Sciatic nerve (tissue), 2 donors: ENCODE results near the gene DZIP3. TPM values are rescaled to one million over a fixed set of nuclear protein-coding genes. Genes with fewer than 3 reads are reported as not detected.
A peak's percentile ranks its signal among the peaks of the same experiment; 100 is the strongest.

Experiments used
- ATAC-seq: fragments of 200-7000 bp; cut with Tn5 transposase; one replicate; pipeline ENCODE4 v1.9.1; 2020; ENCODE audit warnings: mild to moderate bottlenecking, moderate library complexity
- DNase-seq: peaks from one replicate; pipeline ENCODE4 v3.0.0-alpha.2; 2020; ENCODE audit warnings: low spot score
- intact Hi-C: fragments of 100-400 bp; cut with DNase I; formaldehyde crosslinking; loops from one replicate; pipeline ENCODE4 v1.14.2; 2022
- total RNA-seq: library from RNA; stranded (reverse); fragmentation: NEBNext Ultra II Directional; extraction: Animal tissue kit (Norgen Biotek cat#: 25700); gene quantifications from one replicate; pipeline ENCODE4 v1.2.1, GENCODE V29; 2021
- donor health status: DM: no; HTN: no; CAD: no.
- donor health status: DM: no; HTN: no; CAD: no.

The DZIP3 gene, protein sequence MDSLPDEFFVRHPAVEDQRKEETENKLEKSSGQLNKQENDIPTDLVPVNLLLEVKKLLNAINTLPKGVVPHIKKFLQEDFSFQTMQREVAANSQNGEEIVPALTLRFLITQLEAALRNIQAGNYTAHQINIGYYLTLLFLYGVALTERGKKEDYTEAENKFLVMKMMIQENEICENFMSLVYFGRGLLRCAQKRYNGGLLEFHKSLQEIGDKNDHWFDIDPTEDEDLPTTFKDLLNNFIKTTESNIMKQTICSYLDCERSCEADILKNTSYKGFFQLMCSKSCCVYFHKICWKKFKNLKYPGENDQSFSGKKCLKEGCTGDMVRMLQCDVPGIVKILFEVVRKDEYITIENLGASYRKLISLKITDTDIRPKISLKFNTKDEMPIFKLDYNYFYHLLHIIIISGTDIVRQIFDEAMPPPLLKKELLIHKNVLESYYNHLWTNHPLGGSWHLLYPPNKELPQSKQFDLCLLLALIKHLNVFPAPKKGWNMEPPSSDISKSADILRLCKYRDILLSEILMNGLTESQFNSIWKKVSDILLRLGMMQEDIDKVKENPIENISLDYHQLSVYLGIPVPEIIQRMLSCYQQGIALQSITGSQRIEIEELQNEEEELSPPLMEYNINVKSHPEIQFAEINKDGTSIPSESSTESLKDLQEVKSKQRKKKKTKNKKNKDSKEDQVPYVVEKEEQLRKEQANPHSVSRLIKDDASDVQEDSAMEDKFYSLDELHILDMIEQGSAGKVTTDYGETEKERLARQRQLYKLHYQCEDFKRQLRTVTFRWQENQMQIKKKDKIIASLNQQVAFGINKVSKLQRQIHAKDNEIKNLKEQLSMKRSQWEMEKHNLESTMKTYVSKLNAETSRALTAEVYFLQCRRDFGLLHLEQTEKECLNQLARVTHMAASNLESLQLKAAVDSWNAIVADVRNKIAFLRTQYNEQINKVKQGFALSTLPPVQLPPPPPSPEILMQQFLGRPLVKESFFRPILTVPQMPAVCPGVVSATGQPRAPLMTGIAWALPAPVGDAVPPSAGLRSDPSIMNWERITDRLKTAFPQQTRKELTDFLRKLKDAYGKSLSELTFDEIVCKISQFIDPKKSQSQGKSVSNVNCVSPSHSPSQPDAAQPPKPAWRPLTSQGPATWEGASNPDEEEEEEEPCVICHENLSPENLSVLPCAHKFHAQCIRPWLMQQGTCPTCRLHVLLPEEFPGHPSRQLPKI
- total RNA-seq, result 19.8 TPM

DNA sequence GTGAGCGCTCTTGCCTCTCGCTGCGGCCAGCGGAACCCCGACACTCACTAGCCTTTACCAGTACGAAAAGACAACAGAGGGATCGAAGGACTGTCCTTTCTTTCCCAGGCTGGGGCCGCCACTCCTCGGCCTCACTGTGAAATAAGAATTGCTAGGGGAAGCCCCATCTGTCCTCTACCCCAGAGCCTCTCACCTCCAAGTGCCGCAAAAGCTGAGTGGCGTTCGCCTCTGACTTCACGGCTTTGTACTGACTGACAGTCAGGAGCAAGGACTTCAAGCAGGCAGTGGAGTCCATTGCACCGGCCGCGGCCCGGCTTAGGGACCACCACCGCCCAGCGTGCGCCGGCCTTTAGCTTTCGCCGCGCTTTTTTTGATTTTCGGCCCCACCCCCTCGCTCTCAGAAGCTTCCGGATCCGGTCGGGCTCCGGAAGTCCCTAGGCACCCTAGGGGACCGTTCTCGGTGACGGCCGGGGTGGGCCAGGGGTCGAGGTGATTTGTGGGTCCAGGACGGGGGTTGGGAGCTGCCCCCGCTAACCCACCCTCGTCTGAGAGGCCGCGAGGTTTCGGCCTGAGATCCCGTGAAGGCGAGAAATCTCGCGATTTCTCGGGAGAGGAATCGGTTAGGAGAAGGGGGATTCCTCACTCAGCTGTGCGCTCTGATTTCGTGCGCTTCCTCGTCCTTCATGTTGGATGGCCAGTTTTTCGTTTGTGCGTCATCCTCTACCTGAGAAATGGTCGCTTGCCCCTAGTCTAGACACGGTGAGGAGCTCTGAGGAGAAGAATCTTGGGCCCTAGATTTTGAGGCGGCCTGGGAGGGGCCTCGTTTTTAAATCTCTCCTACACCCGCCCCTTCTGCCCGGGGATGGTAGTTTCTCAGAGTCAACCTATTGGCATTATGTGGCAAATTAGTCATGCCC is at the start of gene DZIP3, which contains the start of gene CIP2A:
Gene DZIP3 (plus strand): TSS at position 642 of the 917 bp plus-strand sequence. CDS start 15,685 bp downstream, outside the sequence.
Gene CIP2A (minus strand): TSS at position 358 of the 917 bp plus-strand sequence. CDS start 63 bp downstream, at position 295.
- intact Hi-C loops, result no loop called here
- peak; percentile 98 for ATAC-seq
- DNase-seq, result peak; percentile 89

DNA sequence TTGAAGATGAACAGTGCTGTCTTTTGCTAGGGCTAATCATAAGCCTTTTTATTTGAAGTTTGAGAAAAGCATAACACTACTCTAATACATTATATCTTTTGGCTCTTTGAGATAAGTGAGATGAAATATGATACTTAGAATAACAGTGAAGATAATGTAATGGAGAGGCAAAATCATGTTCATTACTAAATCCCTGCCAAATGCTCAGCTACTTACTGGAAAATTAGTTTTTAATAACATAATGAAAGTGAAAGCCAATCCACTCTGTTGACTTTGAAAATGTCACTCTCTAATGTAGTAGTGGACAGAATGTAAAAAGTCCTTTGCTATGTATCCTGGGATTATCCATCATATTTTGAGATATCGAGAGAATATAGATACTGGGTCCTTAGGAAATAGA is 43.3 kb upstream of the DZIP3 start:
- DNase-seq (no peak), ATAC-seq (no peak)
- intact Hi-C loops, result no loop called here

DNA sequence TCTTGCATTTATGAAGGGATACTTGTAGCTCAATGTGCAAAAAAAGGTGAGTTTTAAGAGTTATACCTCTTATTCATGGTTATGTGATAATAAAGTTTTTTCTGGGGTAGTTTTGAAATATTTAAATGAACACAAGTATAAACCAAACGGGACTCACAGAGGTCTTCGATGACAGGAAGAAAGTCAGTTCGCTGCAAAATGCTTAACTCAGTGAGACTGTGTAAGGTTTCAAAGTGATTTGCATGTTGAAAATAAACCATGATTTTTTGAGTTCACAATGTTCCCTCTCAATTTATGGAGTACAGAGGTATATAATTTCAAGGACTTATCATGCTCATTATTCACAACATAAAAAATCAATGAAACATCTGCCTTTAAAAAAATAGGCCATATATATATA is 42.8 kb upstream of the DZIP3 start:
- no peak for ATAC-seq
- DNase-seq, result no peak
- intact Hi-C loops, result no loop called here

DNA sequence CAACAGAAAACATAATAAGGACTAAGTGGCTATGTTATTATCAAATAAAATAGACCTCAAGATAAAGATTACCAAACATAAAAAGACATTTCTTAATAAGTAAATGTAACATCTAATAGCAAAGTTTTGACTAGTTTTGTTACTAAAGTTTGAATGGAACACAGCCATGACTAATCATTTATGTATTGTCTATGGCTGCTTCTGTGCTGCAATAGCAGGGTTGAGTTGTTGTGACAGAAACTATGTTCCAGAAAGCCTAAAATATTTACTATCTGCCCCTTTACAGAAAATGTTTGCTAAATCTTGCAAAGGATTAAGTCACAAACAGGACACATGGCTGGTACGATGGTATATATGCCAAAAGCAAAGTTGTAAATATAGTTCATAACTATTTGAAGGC is 41.2 kb upstream of the DZIP3 start:
- ATAC-seq (no peak), DNase-seq (no peak)
- intact Hi-C loops, result no loop called here

DNA sequence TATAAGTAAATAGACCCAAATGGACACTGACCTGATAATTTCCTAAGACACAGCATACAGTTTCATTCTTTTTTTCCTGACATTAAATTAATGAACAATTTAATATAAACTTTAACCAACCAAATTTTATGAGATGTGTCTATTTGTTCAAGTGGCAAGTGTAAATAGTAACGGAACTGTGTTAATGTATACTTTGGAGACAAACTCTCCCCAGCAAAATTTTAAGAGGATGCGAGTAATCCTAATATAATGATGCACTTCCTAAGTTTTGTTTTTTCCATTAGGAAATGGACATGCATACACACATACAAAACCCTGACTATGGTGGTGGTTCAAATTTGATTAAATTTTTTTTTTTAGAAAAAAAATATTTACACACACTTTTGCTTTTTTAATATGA is 40.6 kb upstream of the DZIP3 start:
- no peak for DNase-seq
- no peak for ATAC-seq
- intact Hi-C loops, result no loop called here

DNA sequence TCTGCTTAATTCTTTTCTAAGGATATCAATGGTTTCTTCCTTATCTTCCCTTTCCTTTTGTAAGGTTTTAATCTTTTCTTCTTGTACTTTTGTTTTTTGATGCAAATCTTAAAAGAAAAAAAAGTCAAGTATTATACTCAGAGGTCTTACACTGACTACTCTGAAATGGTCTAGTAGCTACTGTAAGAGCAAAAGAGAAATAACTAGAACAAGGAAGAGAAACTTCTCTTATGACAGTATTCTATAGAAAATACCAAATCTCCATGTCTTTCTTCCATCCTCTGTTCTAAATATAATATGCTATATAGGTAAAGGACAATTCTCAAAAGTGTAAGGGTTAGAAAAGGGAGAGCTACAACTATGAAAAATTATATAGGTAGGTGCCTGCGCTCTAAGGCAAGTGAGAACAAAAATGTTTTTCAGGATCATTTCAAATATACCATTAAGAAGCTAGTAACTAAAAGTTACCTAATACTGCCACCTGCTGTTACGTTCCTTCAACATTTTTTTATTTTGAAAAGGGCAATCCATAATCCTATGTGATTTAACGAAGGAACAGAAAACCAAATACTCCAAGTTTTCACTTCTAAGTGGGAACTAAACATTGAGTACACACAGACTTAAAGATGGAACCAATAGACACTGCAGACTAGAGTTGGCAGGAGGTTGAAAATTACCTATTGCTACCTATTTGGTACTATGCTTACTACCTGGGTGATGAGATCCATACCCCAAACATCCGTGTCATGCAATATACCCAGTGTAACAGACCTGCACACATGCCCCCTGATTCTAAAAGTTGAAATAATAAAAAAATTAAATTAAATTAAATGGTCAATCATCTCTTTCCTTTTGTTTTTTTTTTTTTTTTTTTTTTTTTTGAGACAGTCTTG is 37.0 kb upstream of the DZIP3 start:
- ATAC-seq, result peak; percentile 58
- intact Hi-C loops, result loop anchor here (2.0 kb wide), 1 partner anchor 62 kb away; no protein-coding TSS in a partner anchor
- DNase-seq, result no peak

DNA sequence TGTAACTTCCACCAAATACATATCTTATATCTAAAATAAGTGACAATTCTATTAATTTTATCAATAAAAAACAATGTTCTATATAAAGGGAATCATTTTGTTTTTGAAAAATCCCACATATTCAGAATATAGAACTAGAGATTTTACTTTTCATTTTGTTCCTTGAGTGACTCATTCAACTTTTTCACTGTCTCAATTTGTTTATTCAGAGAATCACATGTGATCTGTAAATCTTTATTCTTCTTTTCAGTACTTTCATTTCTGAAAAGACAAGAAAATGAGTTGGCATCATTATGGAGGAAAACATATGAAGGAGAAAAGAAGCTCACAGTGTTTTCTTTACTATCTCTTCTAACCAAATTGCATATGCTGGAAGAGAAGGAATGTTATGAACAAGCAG is 35.3 kb upstream of the DZIP3 start:
- intact Hi-C loops, result no loop called here
- ATAC-seq (no peak), DNase-seq (no peak)

DNA sequence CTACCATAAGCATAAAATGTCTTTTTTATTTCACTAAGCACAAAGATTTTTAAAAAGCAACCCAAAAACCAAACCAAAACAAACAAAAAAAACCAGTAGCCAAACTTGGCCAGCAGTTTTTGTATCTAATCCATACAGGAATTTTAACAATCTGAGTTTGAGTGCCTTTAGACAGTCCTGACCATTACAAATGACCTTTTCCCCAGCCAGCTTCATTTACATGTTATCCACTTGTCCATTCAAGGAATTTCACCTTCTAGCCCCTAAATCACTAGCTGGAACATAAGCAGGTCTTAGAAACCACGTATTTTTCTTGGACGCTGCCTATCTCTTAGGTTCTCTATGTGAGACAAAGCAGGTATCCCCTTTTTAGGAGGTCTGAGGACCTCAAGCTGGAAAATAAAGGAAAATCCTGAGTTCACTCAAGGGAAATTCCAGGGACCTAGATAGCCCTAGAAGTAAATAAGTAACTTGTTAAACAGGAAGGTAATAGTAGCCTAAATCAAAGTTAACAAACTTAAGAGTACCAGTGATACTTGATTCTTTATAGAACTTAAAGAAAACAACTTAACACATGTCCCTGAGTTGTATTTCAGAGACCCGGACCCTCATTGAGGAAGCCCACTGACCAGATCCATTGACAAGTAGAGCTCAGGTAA is 34.5 kb upstream of the DZIP3 start:
- intact Hi-C loops, result no loop called here
- no peak for DNase-seq
- no peak for ATAC-seq

DNA sequence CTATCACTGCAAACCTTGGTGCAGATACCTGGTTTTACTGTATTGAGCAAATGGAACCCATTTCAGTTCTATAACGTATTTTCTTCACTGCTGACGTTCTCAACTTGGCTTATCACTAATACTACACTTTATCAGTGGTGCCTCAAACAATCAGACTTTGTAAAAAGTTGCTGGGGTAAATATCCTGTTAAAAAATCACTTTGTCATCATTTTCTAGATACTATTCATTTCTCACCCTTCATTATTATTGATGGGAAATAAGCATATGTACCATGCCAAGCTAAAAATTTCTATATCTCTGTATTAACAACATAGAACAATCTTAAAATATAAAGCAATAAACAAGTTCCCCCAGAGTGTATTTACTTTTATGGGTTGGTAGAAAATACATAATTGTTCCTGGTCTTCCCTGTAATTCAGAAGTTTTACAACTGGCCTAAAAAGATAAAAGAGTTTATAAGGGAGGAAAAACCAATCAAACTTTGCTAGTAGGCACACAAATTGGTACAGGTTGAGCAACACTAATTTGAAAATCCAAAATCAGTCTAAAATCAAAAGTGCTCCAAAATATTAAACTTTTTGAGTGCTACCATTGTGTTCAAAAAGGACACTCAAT is 33.4 kb upstream of the DZIP3 start:
- intact Hi-C loops, result no loop called here
- no peak for DNase-seq
- ATAC-seq, result no peak

DNA sequence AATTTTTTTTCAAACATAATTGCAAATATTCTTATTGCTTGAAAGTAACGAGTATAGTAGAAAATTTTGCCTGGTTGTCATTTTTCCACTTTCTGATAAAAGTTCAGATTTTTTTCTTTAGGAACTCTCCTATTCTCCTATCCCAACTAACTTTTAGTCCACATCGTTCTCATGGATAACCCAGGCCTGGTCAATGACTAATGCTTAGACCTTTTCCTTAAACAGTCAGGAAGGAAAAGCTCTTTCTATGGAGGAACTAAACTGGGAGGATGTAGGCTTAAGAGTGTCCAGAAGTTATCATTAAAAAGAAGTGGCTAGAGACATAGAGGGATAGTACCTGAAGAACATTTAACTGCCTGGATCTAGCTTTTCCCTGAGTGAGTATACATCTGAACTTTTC is 27.0 kb upstream of the DZIP3 start:
- intact Hi-C loops, result no loop called here
- no peak for ATAC-seq
- no peak for DNase-seq

DNA sequence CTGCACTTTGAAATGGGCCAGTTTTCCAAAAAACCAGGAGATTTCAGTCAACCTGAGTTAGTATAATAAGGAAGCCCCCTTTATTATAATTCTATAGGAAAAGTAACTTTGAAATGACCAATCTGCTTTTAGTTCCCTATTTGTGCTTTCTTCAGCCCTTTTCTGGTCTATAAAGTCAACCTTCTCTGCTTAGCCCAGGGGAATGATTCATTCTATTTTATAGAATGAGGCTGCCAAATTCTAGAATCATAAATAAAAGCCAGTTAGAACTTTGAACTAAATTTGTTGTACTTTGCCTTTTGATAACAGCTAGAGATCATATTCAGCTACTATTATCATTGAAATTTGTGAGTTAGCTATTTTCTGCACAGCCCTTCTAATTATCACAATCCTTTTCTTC is 25.0 kb upstream of the DZIP3 start:
- ATAC-seq (no peak), DNase-seq (no peak)
- intact Hi-C loops, result no loop called here

DNA sequence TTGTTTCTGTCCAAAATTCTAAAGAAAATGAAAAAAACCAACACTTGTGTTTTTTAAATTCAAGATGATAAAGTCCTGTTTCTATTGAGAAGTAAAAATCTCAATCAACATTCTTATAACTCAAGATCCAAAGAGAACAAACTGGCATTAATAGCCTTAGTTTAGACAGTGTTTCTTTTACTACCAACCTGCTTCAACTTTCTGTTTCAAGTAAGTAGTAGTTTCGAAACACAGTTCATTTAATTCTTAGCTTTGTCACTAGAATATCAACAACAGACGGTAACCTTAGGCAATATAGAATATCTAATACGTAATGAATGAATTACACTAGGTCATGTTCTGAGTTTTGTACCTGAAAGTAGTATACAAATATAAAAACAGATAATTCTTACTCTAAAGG is 24.0 kb upstream of the DZIP3 start:
- DNase-seq (no peak), ATAC-seq (no peak)
- intact Hi-C loops, result no loop called here

DNA sequence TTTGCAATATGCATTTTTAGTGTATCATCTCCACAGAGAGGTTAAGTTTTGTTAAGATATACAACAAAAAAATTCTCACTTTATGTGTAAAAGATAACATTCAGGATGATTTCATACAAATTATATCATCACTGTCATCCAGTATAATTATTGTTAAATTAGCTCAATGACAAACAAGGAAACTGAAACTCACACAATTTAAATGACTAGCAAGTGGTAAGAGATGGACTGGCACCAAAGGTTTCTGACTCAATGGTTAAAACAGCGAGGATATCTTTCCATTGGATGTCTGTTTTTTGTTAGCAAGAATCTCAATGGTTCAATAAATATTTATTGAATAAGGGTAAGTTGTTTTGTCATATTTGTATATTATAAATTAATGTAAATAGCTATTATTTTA is 22.9 kb upstream of the DZIP3 start:
- intact Hi-C loops, result no loop called here
- ATAC-seq (no peak), DNase-seq (no peak)

DNA sequence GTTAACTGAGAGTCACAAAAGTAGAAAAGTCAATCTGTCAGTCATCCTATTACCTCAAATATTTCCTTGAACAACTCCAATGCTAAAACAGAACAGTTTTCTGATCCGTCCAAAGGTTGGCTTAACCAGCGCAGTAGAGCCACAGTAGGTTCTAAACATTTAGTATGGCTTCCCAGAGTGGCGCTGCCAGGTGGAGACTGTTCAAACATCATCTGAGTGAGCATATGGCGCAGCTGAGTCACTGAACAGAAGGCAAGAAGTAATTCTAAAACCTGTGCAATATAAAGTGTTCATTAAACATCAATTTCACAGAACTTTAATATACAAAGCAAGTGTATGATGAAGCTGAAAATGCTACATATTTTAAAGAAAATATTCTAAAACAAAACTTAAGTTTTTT is 20.2 kb upstream of the DZIP3 start:
- intact Hi-C loops, result no loop called here

DNA sequence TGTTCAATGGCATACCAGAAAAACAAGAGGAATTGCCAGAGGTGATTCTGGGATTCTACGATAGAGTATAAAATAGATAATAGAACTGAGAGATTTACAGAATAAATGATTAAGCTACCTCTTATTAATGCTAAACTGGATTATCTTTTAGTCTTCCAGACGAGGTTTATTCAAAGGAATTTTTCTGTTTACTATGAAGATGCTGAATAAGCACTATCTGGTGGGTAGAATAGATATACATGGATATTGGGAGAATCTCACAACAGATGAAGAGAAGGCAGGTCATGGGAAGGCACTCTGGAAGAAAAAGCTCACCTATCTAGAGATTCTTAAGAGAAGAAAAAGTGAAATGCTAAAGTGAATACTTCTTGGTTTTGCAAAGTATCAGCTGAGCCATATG is 11.5 kb upstream of the DZIP3 start:
- intact Hi-C loops, result no loop called here

More for the DNA sequence above, 20.2 kb upstream of the DZIP3 start:
- DNase-seq, result no peak
- ATAC-seq, result no peak

DNA sequence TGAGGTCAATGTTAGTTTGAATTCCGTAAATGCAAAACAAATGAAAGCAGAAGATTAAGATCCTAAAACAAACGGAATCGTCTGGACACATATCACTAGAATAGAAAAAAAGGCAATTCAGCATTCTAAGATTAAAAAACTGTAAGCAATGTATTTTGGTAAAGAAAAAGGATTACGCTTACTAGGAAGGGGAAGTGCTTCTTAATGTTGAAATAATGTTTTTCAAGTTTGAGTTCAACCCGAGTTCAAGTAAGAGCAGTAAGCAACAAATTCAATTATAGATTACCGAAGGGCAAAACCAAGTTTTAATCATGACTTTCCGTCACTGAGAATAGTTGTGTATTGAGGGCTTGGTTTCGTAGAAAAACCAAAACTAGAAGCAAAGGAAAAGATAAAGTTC is 921 bp upstream of the DZIP3 start:
- DNase-seq, result no peak
- intact Hi-C loops, result no loop called here
- no peak for ATAC-seq

More for the DNA sequence above, 11.5 kb upstream of the DZIP3 start:
- ATAC-seq (no peak), DNase-seq (no peak)

DNA sequence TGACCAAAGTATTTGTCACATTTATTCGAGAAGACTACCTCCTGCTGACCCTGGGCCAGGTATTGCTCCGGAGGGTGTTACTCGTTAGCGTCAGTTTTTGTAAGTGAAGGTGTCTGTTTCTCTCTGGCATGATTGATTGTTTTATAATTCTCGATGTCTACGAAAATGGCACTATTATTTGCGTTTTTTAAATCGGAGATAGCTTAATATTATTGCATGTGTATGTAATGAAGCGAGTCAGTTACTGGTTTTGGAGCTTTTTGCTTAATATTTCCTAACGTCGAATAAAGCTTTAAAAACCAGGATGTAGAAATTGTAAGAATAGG is 439 bp downstream of the DZIP3 start:
- ATAC-seq (no peak), DNase-seq (no peak)
- intact Hi-C loops, result no loop called here
